Measurements from ENCODE around the gene ZNF710. TPM values are rescaled to one million over a fixed set of nuclear protein-coding genes. Genes with fewer than 3 reads are reported as not detected.
"Not testable (repeated sequence)": the region's sequence is repeated elsewhere in the genome, so short reads cannot be mapped to it uniquely, and the experiment has no call there.

ZNF710 gene
- total RNA-seq, 4 donors from 2014 or later = 19.2 to 32.1 (median 25.0) TPM

GRCh38 chr15:90067953-90068606 is 67.0 kb downstream of the ZNF710 start:
- TF ChIP-seq EP300 (IDR thresholded peaks at IDR 0.05) (no peak), CTCF (IDR thresholded peaks at IDR 0.05) (no peak), POLR2A (IDR thresholded peaks at IDR 0.05) (no peak), POLR2AphosphoS5 (IDR thresholded peaks at IDR 0.05) (no peak)
- Histone ChIP-seq H3K36me3 (peaks cover 26% of the 10 kb centered on the region), H3K9me3 (no peaks in the 10 kb centered on the region), H3K27ac (no peak overlapping the region), H3K4me3 (no peak overlapping the region), H3K27me3 (no peaks in the 10 kb centered on the region), H3K4me1 (peaks cover 40% of the 10 kb centered on the region)
- WGBS = 92% methylated on average over 26 of the region's 37 CpGs
- no peak for DNase-seq (ENCODE audit: low spot score in 2 of 2)

DNA sequence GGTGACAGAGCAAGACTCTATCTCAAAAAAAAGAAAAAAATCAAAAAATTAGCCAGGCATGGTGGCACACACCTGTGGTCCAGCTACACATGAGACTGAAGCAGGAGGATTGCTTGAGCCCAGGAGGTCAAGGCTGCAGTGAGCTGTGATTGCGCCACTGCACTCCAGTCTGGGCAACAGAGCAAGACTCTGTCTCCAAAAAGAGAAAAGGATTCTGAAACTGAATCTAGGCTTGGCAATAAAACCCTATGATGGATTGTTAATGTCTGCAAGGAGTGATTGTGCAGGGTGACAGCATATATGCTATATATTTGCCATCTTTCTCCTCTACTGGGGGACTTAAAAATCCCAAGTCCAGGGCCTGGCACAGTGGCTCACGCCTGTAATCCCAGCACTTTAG is 69.5 kb downstream of the ZNF710 start:
- not testable (repeated sequence) for H3K27me3 ChIP-seq; H3K9me3 ChIP-seq; H3K27ac ChIP-seq; DNase-seq (ENCODE audit: low spot score in 2 of 2); H3K4me3 ChIP-seq
- peaks cover 19% of the 10 kb centered on the region for H3K4me1 ChIP-seq
- H3K36me3 ChIP-seq = peaks cover 46% of the 10 kb centered on the region
- WGBS = 95% methylated on average over 2 of the region's 2 CpGs

- H3K36me3 ChIP-seq = peaks cover 52% of the 10 kb centered on the region
- H3K27me3 ChIP-seq = no peaks in the 10 kb centered on the region
- H3K4me1 ChIP-seq = peaks cover 24% of the 10 kb centered on the region
- no peak overlapping the region for H3K27ac ChIP-seq
- TF ChIP-seq EP300 (IDR thresholded peaks at IDR 0.05) = no peak
- TF ChIP-seq POLR2AphosphoS5 (IDR thresholded peaks at IDR 0.05) = no peak
- TF ChIP-seq CTCF (IDR thresholded peaks at IDR 0.05) = peak; percentile 68 to 77
- no peak for TF ChIP-seq POLR2A (IDR thresholded peaks at IDR 0.05)
- peak in 1 of 2 donors; percentile 88 for DNase-seq (ENCODE audit: low spot score in 2 of 2)
- H3K9me3 ChIP-seq = no peaks in the 10 kb centered on the region
- no peak overlapping the region for H3K4me3 ChIP-seq
- 50% methylated on average over 5 of the region's 5 CpGs for WGBS
These were observed 70.2 kb downstream of the ZNF710 start for GRCh38 chr15:90071220-90071807.

DNA sequence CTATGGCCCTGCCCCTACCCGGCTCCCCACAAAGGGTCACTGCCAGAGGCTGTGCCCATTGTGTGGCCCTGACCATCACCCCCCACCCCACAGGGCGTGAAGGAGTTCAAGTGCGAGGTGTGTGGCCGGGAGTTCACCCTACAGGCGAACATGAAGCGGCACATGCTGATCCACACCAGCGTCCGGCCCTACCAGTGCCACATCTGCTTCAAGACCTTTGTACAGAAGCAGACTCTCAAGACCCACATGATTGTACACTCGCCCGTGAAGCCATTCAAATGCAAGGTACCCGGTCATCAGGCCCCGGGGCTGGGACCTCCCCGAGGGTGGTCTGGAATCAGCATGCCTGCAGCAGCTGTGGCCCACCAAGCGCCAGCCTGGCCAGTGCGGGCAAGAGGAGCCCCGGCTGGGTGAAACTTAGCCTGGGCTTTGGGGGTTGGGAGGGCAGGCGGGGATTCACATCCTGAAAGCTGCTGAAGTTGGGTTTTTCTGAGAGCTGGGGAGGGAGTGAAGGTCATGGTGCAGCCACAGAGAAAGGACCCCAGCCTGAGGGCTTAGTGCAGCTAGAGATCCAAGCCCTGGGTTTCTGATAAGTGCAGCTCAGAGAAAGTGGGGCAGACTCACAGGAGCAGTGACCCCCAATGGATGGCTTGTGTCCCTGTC is 72.0 kb downstream of the ZNF710 start:
- TF ChIP-seq POLR2A (IDR thresholded peaks at IDR 0.05) (no peak), EP300 (IDR thresholded peaks at IDR 0.05) (no peak), POLR2AphosphoS5 (IDR thresholded peaks at IDR 0.05) (no peak), CTCF (IDR thresholded peaks at IDR 0.05) (no peak)
- H3K9me3 ChIP-seq = no peaks in the 10 kb centered on the region
- no peaks in the 10 kb centered on the region for H3K27me3 ChIP-seq
- H3K4me1 ChIP-seq = peaks cover 24% of the 10 kb centered on the region
- WGBS = 88% methylated on average over 13 of the region's 17 CpGs
- H3K36me3 ChIP-seq = peaks cover 43% of the 10 kb centered on the region
- no peak overlapping the region for H3K4me3 ChIP-seq
- no peak for DNase-seq (ENCODE audit: low spot score in 2 of 2)
- no peak overlapping the region for H3K27ac ChIP-seq

GRCh38 chr15:90074023-90074422 is 72.9 kb downstream of the ZNF710 start:
- H3K27ac ChIP-seq = no peak overlapping the region

More at GRCh38 chr15:90074023-90074422, 72.9 kb downstream of the ZNF710 start:
- H3K9me3 ChIP-seq = no peaks in the 10 kb centered on the region
- H3K4me3 ChIP-seq = no peak overlapping the region
- H3K4me1 ChIP-seq = peaks cover 24% of the 10 kb centered on the region
- WGBS = 93% methylated on average over 12 of the region's 12 CpGs
- no peaks in the 10 kb centered on the region for H3K27me3 ChIP-seq
- peaks cover 44% of the 10 kb centered on the region for H3K36me3 ChIP-seq
- TF ChIP-seq POLR2A (IDR thresholded peaks at IDR 0.05) (no peak), CTCF (IDR thresholded peaks at IDR 0.05) (no peak), POLR2AphosphoS5 (IDR thresholded peaks at IDR 0.05) (no peak), EP300 (IDR thresholded peaks at IDR 0.05) (no peak)
- no peak for DNase-seq (ENCODE audit: low spot score in 2 of 2)
